ENCODE data around the gene KIRREL3. TPM values are rescaled to one million over a fixed set of nuclear protein-coding genes. Genes with fewer than 3 reads are reported as not detected.

KIRREL3 gene
- total and polyA plus RNA-seq, 12 donors, result 0.13 to 0.58 (median 0.30) TPM

GRCh38 chr11:126592496-126593410 lies 407.8 kb downstream of the KIRREL3 start:
- intact Hi-C loops (cut with DNase I), result no loop called here
- no peak overlapping the region for H3K27ac ChIP-seq
- H3K4me1 ChIP-seq, result no peaks in the 10 kb centered on the region
- ATAC-seq, result no peak
- no peaks in the 10 kb centered on the region for H3K36me3 ChIP-seq
- H3K4me3 ChIP-seq, result no peak overlapping the region
- H3K27me3 ChIP-seq, result peaks cover 0 to 49% (median 5%) of the 10 kb centered on the region in 7 donors
- DNase-seq, result no peak
- H3K9me3 ChIP-seq, result no peaks in the 10 kb centered on the region
- TF ChIP-seq CTCF (IDR thresholded peaks at IDR 0.05), result no peak
- WGBS, 2 donors, result 73 to 77% methylated on average over 21 of the region's 21 CpGs

GRCh38 chr11:126591966-126592489 lies 408.5 kb downstream of the KIRREL3 start:
- DNase-seq, result no peak
- no peaks in the 10 kb centered on the region for H3K4me1 ChIP-seq
- no peak for ATAC-seq
- H3K36me3 ChIP-seq, result no peaks in the 10 kb centered on the region
- no peak overlapping the region for H3K27ac ChIP-seq
- WGBS, 2 donors, result 87 to 89% methylated on average over 6 of the region's 6 CpGs
- H3K27me3 ChIP-seq, result peaks cover 0 to 42% (median 4%) of the 10 kb centered on the region in 7 donors
- no peak overlapping the region for H3K4me3 ChIP-seq
- intact Hi-C loops (cut with DNase I), result no loop called here
- H3K9me3 ChIP-seq, result no peaks in the 10 kb centered on the region
- no peak for TF ChIP-seq CTCF (IDR thresholded peaks at IDR 0.05)

- whole genome bisulfite sequencing, 2 donors, result 88 to 93% methylated on average over 4 of the region's 4 CpGs
- no peak overlapping the region for H3K4me3 ChIP-seq
- intact Hi-C loops (cut with DNase I), result no loop called here
- H3K9me3 ChIP-seq, result no peaks in the 10 kb centered on the region
- H3K4me1 ChIP-seq, result peaks cover 0 to 15% (median 12%) of the 10 kb centered on the region in 9 donors
- TF ChIP-seq CTCF (IDR thresholded peaks at IDR 0.05), result no peak
- no peaks in the 10 kb centered on the region for H3K36me3 ChIP-seq
- ATAC-seq, result no peak
- no peak for DNase-seq
- peaks cover 0 to 49% (median 3%) of the 10 kb centered on the region in 7 donors for H3K27me3 ChIP-seq
- H3K27ac ChIP-seq, result no peak overlapping the region
These were observed 411.1 kb downstream of the KIRREL3 start for GRCh38 chr11:126589492-126589803.

GRCh38 chr11:126588630-126589491 lies 411.7 kb downstream of the KIRREL3 start:
- no peak for DNase-seq
- 74 to 78% methylated on average over 16 of the region's 16 CpGs for WGBS, 2 donors

More at GRCh38 chr11:126588630-126589491, 411.7 kb downstream of the KIRREL3 start:
- Histone ChIP-seq H3K4me3 (no peak overlapping the region), H3K9me3 (no peaks in the 10 kb centered on the region), H3K36me3 (no peaks in the 10 kb centered on the region), H3K4me1 (peaks cover 0 to 15% (median 12%) of the 10 kb centered on the region in 9 donors), H3K27me3 (peaks cover 0 to 49% (median 3%) of the 10 kb centered on the region in 7 donors), H3K27ac (no peak overlapping the region)
- intact Hi-C loops (cut with DNase I), result no loop called here
- no peak for TF ChIP-seq CTCF (IDR thresholded peaks at IDR 0.05)
- no peak for ATAC-seq
